ENCODE data around the gene RASD2.

DNA sequence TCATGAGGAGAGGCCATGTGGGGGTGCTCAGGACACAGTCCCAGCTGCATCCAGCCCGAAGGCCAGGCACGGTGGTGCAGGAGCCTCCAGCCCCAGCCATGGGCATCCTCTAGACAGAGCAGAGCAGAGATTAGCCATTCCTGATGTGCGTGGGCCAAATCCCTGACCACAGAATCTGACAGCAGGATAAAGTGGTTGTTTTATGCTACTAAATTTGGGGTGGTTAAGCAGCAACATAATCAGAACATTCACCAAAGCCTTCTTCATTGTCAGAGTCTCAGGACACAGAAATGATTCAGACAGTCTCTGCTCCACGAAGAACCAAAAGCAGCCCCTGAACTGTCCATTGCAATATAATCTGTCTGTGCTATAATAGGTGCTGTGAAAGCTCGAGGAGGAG lies 19.7 kb downstream of the RASD2 start:
- TF ChIP-seq POLR2AphosphoS5 (IDR thresholded peaks at IDR 0.05; ENCODE audit: insufficient read depth in 1 of 2, low read depth in 1 of 2): no peak
- TF ChIP-seq, protein P1, sequence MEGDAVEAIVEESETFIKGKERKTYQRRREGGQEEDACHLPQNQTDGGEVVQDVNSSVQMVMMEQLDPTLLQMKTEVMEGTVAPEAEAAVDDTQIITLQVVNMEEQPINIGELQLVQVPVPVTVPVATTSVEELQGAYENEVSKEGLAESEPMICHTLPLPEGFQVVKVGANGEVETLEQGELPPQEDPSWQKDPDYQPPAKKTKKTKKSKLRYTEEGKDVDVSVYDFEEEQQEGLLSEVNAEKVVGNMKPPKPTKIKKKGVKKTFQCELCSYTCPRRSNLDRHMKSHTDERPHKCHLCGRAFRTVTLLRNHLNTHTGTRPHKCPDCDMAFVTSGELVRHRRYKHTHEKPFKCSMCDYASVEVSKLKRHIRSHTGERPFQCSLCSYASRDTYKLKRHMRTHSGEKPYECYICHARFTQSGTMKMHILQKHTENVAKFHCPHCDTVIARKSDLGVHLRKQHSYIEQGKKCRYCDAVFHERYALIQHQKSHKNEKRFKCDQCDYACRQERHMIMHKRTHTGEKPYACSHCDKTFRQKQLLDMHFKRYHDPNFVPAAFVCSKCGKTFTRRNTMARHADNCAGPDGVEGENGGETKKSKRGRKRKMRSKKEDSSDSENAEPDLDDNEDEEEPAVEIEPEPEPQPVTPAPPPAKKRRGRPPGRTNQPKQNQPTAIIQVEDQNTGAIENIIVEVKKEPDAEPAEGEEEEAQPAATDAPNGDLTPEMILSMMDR (IDR thresholded peaks at IDR 0.05): no peak

Data from vagina (tissue), 2 donors.